ENCODE results near the gene NME3. TPM values are rescaled to one million over a fixed set of nuclear protein-coding genes. Genes with fewer than 3 reads are reported as not detected.

NME3 gene
- total RNA-seq = 10 to 100 TPM; 21.6 to 76.7 TPM
- 10 to 100 TPM; 83.2 to 86.2 TPM for polyA plus RNA-seq (ENCODE audit: insufficient read length in 2 of 2)
- long read RNA-seq, donor 1, transcript NME3-209 (4 exons, 913 nt) = minor isoform, 8 of 69 reads
- long read RNA-seq, donor 1, transcript NME3-204 (4 exons, 920 nt) = minor isoform, 8 of 69 reads
- long read RNA-seq, donor 1, transcript NME3-201 (5 exons, 1,069 nt) = major isoform, 33 of 69 reads
- long read RNA-seq, donor 1, partial matches to known transcripts = 0 of 69 reads
- long read RNA-seq, donor 1, other reads (novel, unspliced or antisense) = 8 of 69 reads
- long read RNA-seq, donor 2, transcript NME3-204 (4 exons, 920 nt) = minor isoform, 6 of 27 reads
- long read RNA-seq, donor 2, transcript NME3-201 (5 exons, 1,069 nt) = major isoform, 12 of 27 reads
- long read RNA-seq, donor 2, partial matches to known transcripts = 0 of 27 reads
- long read RNA-seq, donor 2, other reads (novel, unspliced or antisense) = 0 of 27 reads
- long read RNA-seq, donor 3, transcript NME3-201 (5 exons, 1,069 nt) = major isoform, 11 of 20 reads
- long read RNA-seq, donor 3, partial matches to known transcripts = 0 of 20 reads
- long read RNA-seq, donor 3, other reads (novel, unspliced or antisense) = 0 of 20 reads
- long read RNA-seq, donor 4, transcript NME3-201 (5 exons, 1,069 nt) = major isoform, 48 of 90 reads
- long read RNA-seq, donor 4, transcript NME3-209 (4 exons, 913 nt) = minor isoform, 10 of 90 reads
- long read RNA-seq, donor 4, transcript NME3-202 (3 exons, 1,014 nt) = minor isoform, 12 of 90 reads
- long read RNA-seq, donor 4, transcript NME3-204 (4 exons, 920 nt) = minor isoform, 8 of 90 reads
- long read RNA-seq, donor 4, partial matches to known transcripts = 0 of 90 reads
- long read RNA-seq, donor 4, other reads (novel, unspliced or antisense) = 0 of 90 reads

DNA sequence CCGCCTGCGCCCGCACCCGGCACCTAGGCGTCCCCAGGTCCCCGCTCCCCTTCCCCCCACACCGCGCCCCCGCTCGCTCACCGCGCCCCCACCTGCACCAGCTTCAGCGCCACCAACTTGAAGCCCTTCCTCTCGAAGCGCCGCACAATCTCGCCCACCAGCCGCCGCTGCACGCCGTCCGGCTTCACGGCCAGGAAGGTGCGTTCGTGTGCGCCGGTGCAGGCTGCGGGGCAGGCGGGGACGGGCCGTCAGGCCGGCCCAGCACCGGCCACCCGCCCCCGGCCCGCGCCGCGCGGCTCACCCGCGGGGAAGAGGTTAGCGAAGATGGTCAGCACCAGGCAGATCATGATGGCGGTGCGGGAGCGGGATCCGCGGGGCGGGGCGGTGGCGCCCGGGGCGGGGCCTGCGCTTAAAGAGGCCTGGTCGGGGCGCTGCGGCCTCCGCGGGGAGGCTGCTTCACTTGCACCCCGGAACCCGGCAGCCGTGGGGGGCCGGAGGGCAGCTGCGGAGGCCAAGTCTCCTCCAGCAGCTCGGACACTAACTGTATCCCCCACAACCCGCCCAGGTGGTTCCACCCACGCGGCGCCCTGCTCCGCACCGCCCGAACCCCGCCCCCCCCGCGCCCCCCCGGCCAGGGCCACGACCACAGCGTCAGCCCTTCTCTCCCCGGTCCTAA is at the start of gene NME3:
NME3 (minus strand) TSS at position 356 of the 676 bp plus-strand sequence; CDS start at position 347, 9 bp downstream.
- WGBS (ENCODE audit: insufficient coverage) = under 1% methylated on average over 60 of the region's 79 CpGs
- no peaks in the 10 kb centered on the region for H3K9me3 ChIP-seq (ENCODE audit: control insufficient read depth, insufficient read depth, low read length)
- H3K36me3 ChIP-seq (ENCODE audit: control insufficient read depth, insufficient read depth, low read length) = peaks cover 80% of the 10 kb centered on the region
- peak within 1 kb of the TSS; percentile 52 for H3K27ac ChIP-seq (ENCODE audit: low read depth, low read length)
- peak within 1 kb of the TSS; percentile 68 for H3K4me3 ChIP-seq (ENCODE audit: low read depth, low read length)
- H3K27me3 ChIP-seq (ENCODE audit: control insufficient read depth, insufficient read depth, low read length) = no peaks in the 10 kb centered on the region
- H3K4me1 ChIP-seq (ENCODE audit: control insufficient read depth, insufficient read depth, low read length) = peaks cover 48% of the 10 kb centered on the region
- DNase-seq (ENCODE audit: low read depth in 4 of 6, low spot score in 6 of 6) = peak in 2 of 6 donors; percentile 86

- Histone ChIP-seq H3K27me3 (ENCODE audit: control insufficient read depth, insufficient read depth, low read length) (no peaks in the 10 kb centered on the region), H3K36me3 (ENCODE audit: control insufficient read depth, insufficient read depth, low read length) (peaks cover 80% of the 10 kb centered on the region), H3K27ac (ENCODE audit: low read depth, low read length) (no peak overlapping the region), H3K9me3 (ENCODE audit: control insufficient read depth, insufficient read depth, low read length) (no peaks in the 10 kb centered on the region), H3K4me1 (ENCODE audit: control insufficient read depth, insufficient read depth, low read length) (peaks cover 14% of the 10 kb centered on the region), H3K4me3 (ENCODE audit: low read depth, low read length) (no peak overlapping the region)
- DNase-seq (ENCODE audit: low read depth in 4 of 6, low spot score in 6 of 6) = no peak
- 95% methylated on average over 12 of the region's 12 CpGs for WGBS (ENCODE audit: insufficient coverage)
Measured at GRCh38 chr16:1820946-1821290, 49.6 kb upstream of the NME3 start.

DNA sequence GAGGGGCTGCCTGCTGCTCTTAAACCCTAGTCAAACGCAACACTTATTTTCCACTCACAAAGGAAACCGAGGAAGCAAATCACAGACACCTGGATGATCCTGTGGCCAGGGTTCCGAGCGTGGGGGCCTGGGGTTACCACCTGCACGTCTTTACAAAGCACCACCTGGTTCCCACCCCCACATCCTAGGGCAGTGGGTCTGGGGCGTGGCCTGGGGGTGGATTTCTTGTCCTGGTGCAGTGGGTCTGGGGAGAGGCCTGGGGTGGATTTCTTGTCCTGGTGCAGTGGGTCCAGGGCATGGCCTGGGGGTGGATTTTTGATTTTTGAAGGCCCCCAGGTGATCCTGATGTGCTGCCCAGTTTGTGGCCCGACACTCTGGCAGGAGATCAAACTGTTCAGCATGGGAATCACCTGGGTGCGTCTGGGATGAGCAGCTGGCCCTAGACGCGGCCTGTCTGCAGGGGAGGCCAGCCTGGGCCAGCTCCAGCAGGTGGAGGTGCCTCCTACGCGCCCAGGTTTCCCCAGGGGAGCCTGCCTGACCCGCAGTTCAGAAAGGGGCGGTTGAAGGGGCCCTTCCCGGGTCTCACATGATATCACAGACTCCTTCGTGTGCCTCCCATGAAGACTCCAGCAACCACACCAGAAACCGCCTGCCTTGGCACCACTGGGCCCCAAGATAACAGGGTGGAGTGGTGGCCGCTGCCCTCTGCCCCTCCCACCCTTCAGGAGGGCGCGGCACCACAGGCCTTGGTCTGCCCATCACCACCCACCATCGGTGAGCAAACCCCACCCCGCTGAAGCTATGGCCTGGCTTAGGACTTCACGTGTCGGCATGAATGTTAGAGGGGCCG is 49.0 kb upstream of the NME3 start:
- H3K9me3 ChIP-seq (ENCODE audit: control insufficient read depth, insufficient read depth, low read length) = no peaks in the 10 kb centered on the region
- no peaks in the 10 kb centered on the region for H3K27me3 ChIP-seq (ENCODE audit: control insufficient read depth, insufficient read depth, low read length)
- WGBS (ENCODE audit: insufficient coverage) = 94% methylated on average over 21 of the region's 25 CpGs
- H3K27ac ChIP-seq (ENCODE audit: low read depth, low read length) = no peak overlapping the region
- H3K36me3 ChIP-seq (ENCODE audit: control insufficient read depth, insufficient read depth, low read length) = peaks cover 84% of the 10 kb centered on the region
- H3K4me1 ChIP-seq (ENCODE audit: control insufficient read depth, insufficient read depth, low read length) = peaks cover 8% of the 10 kb centered on the region
- no peak for DNase-seq (ENCODE audit: low read depth in 4 of 6, low spot score in 6 of 6)
- no peak overlapping the region for H3K4me3 ChIP-seq (ENCODE audit: low read depth, low read length)

DNA sequence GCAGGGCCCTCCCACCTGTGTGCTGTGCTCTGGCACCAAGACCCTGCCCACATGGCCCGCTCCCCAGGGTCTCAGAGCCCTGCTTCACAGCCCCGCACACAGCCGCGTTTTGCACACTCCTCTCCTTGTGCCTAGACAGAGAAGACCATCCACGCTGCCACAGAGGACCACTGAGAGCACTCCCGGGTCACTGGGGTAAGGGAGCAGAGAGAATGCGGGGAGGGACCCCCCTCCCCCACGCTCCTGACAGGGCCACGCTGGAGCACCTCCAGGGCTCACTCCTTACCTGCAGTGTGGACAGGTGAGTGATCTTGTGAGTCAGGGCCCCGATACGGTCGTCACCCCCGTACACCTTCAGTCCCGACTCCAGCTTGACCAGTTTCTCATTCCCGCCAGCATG is 48.3 kb upstream of the NME3 start:
- H3K36me3 ChIP-seq (ENCODE audit: control insufficient read depth, insufficient read depth, low read length) = peaks cover 80% of the 10 kb centered on the region
- no peak for DNase-seq (ENCODE audit: low read depth in 4 of 6, low spot score in 6 of 6)
- peaks cover 3% of the 10 kb centered on the region for H3K4me1 ChIP-seq (ENCODE audit: control insufficient read depth, insufficient read depth, low read length)
- H3K27me3 ChIP-seq (ENCODE audit: control insufficient read depth, insufficient read depth, low read length) = no peaks in the 10 kb centered on the region
- no peak overlapping the region for H3K4me3 ChIP-seq (ENCODE audit: low read depth, low read length)
- H3K27ac ChIP-seq (ENCODE audit: low read depth, low read length) = no peak overlapping the region
- WGBS (ENCODE audit: insufficient coverage) = 97% methylated on average over 10 of the region's 15 CpGs
- H3K9me3 ChIP-seq (ENCODE audit: control insufficient read depth, insufficient read depth, low read length) = no peaks in the 10 kb centered on the region

- 92% methylated on average over 34 of the region's 35 CpGs for WGBS (ENCODE audit: insufficient coverage)
Measured at GRCh38 chr16:1818873-1819525, 47.7 kb upstream of the NME3 start.

GRCh38 chr16:1818204-1818872 is 47.0 kb upstream of the NME3 start:
- H3K27ac ChIP-seq (ENCODE audit: low read depth, low read length) = no peak overlapping the region
- no peaks in the 10 kb centered on the region for H3K27me3 ChIP-seq (ENCODE audit: control insufficient read depth, insufficient read depth, low read length)
- 96% methylated on average over 27 of the region's 27 CpGs for WGBS (ENCODE audit: insufficient coverage)
- no peaks in the 10 kb centered on the region for H3K4me1 ChIP-seq (ENCODE audit: control insufficient read depth, insufficient read depth, low read length)
- peaks cover 86% of the 10 kb centered on the region for H3K36me3 ChIP-seq (ENCODE audit: control insufficient read depth, insufficient read depth, low read length)
- no peaks in the 10 kb centered on the region for H3K9me3 ChIP-seq (ENCODE audit: control insufficient read depth, insufficient read depth, low read length)
- no peak for DNase-seq (ENCODE audit: low read depth in 4 of 6, low spot score in 6 of 6)
- no peak overlapping the region for H3K4me3 ChIP-seq (ENCODE audit: low read depth, low read length)

More at GRCh38 chr16:1818873-1819525, 47.7 kb upstream of the NME3 start:
- Histone ChIP-seq H3K9me3 (ENCODE audit: control insufficient read depth, insufficient read depth, low read length) (no peaks in the 10 kb centered on the region), H3K4me1 (ENCODE audit: control insufficient read depth, insufficient read depth, low read length) (peaks cover 3% of the 10 kb centered on the region), H3K27ac (ENCODE audit: low read depth, low read length) (no peak overlapping the region), H3K4me3 (ENCODE audit: low read depth, low read length) (no peak overlapping the region), H3K27me3 (ENCODE audit: control insufficient read depth, insufficient read depth, low read length) (no peaks in the 10 kb centered on the region), H3K36me3 (ENCODE audit: control insufficient read depth, insufficient read depth, low read length) (peaks cover 82% of the 10 kb centered on the region)
- no peak for DNase-seq (ENCODE audit: low read depth in 4 of 6, low spot score in 6 of 6)

DNA sequence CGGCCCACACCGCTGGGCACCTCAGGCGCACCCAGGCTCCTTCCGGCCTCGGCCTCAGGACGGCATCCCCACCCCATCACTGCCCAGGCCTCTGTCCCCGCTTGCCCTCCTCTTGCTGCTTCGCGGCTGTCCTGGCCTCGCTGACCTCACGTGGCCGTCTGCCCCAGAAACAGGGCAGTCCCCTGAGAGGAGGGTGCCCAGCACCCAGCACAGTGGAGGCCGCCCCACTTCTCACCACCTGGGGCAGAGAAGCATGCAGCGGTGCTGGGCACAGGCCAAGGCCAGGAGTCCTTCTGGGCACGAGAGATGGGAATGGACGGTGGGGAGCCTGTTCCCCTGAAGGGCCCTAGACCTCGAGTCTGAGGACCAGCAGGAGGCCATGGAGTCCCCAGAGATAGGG is 46.4 kb upstream of the NME3 start:
- DNase-seq (ENCODE audit: low read depth in 4 of 6, low spot score in 6 of 6) = no peak
- Histone ChIP-seq H3K27me3 (ENCODE audit: control insufficient read depth, insufficient read depth, low read length) (no peaks in the 10 kb centered on the region), H3K4me3 (ENCODE audit: low read depth, low read length) (no peak overlapping the region), H3K27ac (ENCODE audit: low read depth, low read length) (no peak overlapping the region), H3K9me3 (ENCODE audit: control insufficient read depth, insufficient read depth, low read length) (no peaks in the 10 kb centered on the region), H3K4me1 (ENCODE audit: control insufficient read depth, insufficient read depth, low read length) (no peaks in the 10 kb centered on the region), H3K36me3 (ENCODE audit: control insufficient read depth, insufficient read depth, low read length) (peaks cover 86% of the 10 kb centered on the region)
- WGBS (ENCODE audit: insufficient coverage) = 95% methylated on average over 16 of the region's 17 CpGs

DNA sequence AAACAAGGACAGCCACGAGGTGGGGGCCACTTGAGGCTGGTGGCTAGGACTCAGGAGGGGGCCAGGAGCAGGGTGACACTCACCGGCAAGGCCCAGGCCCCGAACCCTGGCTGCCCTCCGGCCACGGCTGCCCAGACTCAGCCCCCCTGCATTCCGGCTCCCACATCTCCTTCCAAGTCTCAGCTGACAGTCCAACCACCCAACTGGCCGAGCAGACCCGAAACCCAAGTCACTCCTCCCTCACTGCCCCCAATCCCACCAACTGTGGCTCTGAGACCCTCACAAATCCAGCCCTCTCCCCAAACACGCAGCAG is 45.9 kb upstream of the NME3 start:
- no peak overlapping the region for H3K27ac ChIP-seq (ENCODE audit: low read depth, low read length)
- peaks cover 84% of the 10 kb centered on the region for H3K36me3 ChIP-seq (ENCODE audit: control insufficient read depth, insufficient read depth, low read length)
- H3K4me1 ChIP-seq (ENCODE audit: control insufficient read depth, insufficient read depth, low read length) = no peaks in the 10 kb centered on the region
- WGBS (ENCODE audit: insufficient coverage) = 91% methylated on average over 9 of the region's 9 CpGs
- DNase-seq (ENCODE audit: low read depth in 4 of 6, low spot score in 6 of 6) = no peak
- no peaks in the 10 kb centered on the region for H3K9me3 ChIP-seq (ENCODE audit: control insufficient read depth, insufficient read depth, low read length)
- no peaks in the 10 kb centered on the region for H3K27me3 ChIP-seq (ENCODE audit: control insufficient read depth, insufficient read depth, low read length)
- no peak overlapping the region for H3K4me3 ChIP-seq (ENCODE audit: low read depth, low read length)
